ENCODE data around the gene SH2D3C.

The SH2D3C gene

GRCh38 chr9:127734247-127734746, 44.2 kb downstream of the SH2D3C start:
- Histone ChIP-seq H3K79me2 (ENCODE audit: control insufficient read depth, low read length) (no peaks in the 10 kb centered on the region), H3F3A (ENCODE audit: control insufficient read depth, insufficient read depth) (no peaks in the 10 kb centered on the region; the same call in 1 of the 2 replicates), H3K9me2 (replicated peaks; ENCODE audit: control insufficient read depth, low read length) (no peaks in the 10 kb centered on the region), H3K9me3 (ENCODE audit: control insufficient read depth, insufficient read depth, low read length) (no peaks in the 10 kb centered on the region), H3K4me3 (ENCODE audit: low read length) (peak overlapping the region; percentile 85), H3K4me1 (ENCODE audit: control insufficient read depth, low read length) (peaks cover 17% of the 10 kb centered on the region), H3K27me3 (ENCODE audit: control insufficient read depth, low read length) (no peaks in the 10 kb centered on the region), H4K20me1 (ENCODE audit: control insufficient read depth, insufficient read depth, low read depth, low read length) (no peaks in the 10 kb centered on the region), H3K36me3 (ENCODE audit: control insufficient read depth, low read length) (no peaks in the 10 kb centered on the region), H3K4me2 (ENCODE audit: low read length) (peak overlapping the region; percentile 80), H3K27ac (ENCODE audit: low read depth, low read length) (no peak overlapping the region)
- no peak for TF ChIP-seq EZH2phosphoT487 (IDR thresholded peaks at IDR 0.05; ENCODE audit: borderline replicate concordance, low read length)
- TF ChIP-seq CTCF (IDR thresholded peaks at IDR 0.05; ENCODE audit: low read depth, low read length, poor library complexity, severe bottlenecking): no peak

GRCh38 chr9:127733614-127734013, 44.9 kb downstream of the SH2D3C start:
- Histone ChIP-seq H3K36me3 (ENCODE audit: control insufficient read depth, low read length) (no peaks in the 10 kb centered on the region), H3K4me3 (ENCODE audit: low read length) (no peak overlapping the region), H3K4me1 (ENCODE audit: control insufficient read depth, low read length) (peaks cover 17% of the 10 kb centered on the region), H3F3A (ENCODE audit: control insufficient read depth, insufficient read depth) (no peaks in the 10 kb centered on the region; the same call in 1 of the 2 replicates), H3K9me3 (ENCODE audit: control insufficient read depth, insufficient read depth, low read length) (no peaks in the 10 kb centered on the region), H3K4me2 (ENCODE audit: low read length) (peak overlapping the region; percentile 80; the same call in 1 of the 2 replicates), H4K20me1 (ENCODE audit: control insufficient read depth, insufficient read depth, low read depth, low read length) (no peaks in the 10 kb centered on the region), H3K27me3 (ENCODE audit: control insufficient read depth, low read length) (no peaks in the 10 kb centered on the region), H3K79me2 (ENCODE audit: control insufficient read depth, low read length) (no peaks in the 10 kb centered on the region), H3K9me2 (replicated peaks; ENCODE audit: control insufficient read depth, low read length) (no peaks in the 10 kb centered on the region), H3K27ac (ENCODE audit: low read depth, low read length) (no peak overlapping the region)
- TF ChIP-seq EZH2phosphoT487 (IDR thresholded peaks at IDR 0.05; ENCODE audit: borderline replicate concordance, low read length) (no peak), CTCF (IDR thresholded peaks at IDR 0.05; ENCODE audit: low read depth, low read length, poor library complexity, severe bottlenecking) (no peak)

- TF ChIP-seq CTCF (IDR thresholded peaks at IDR 0.05; ENCODE audit: low read depth, low read length, poor library complexity, severe bottlenecking) (no peak), EZH2phosphoT487 (IDR thresholded peaks at IDR 0.05; ENCODE audit: borderline replicate concordance, low read length) (no peak)
- Histone ChIP-seq H3K4me1 (ENCODE audit: control insufficient read depth, low read length) (peaks cover 17% of the 10 kb centered on the region), H3K79me2 (ENCODE audit: control insufficient read depth, low read length) (no peaks in the 10 kb centered on the region), H3F3A (ENCODE audit: control insufficient read depth, insufficient read depth) (no peaks in the 10 kb centered on the region), H3K9me2 (replicated peaks; ENCODE audit: control insufficient read depth, low read length) (no peaks in the 10 kb centered on the region), H3K36me3 (ENCODE audit: control insufficient read depth, low read length) (no peaks in the 10 kb centered on the region), H3K4me2 (ENCODE audit: low read length) (no peak overlapping the region), H3K27ac (ENCODE audit: low read depth, low read length) (no peak overlapping the region), H3K4me3 (ENCODE audit: low read length) (no peak overlapping the region), H3K9me3 (ENCODE audit: control insufficient read depth, insufficient read depth, low read length) (no peaks in the 10 kb centered on the region), H4K20me1 (ENCODE audit: control insufficient read depth, insufficient read depth, low read depth, low read length) (no peaks in the 10 kb centered on the region), H3K27me3 (ENCODE audit: control insufficient read depth, low read length) (no peaks in the 10 kb centered on the region)
Observed at GRCh38 chr9:127732444-127732843, 46.0 kb downstream of the SH2D3C start.

Measured in DOHH2 (cell line).